Stimulated activated CD4-positive, alpha-beta T cell treated with anti-CD3 and anti-CD28 coated beads, Interleukin-15, amount 100 ng/mL, for 48 hours (primary cell): ENCODE measurements around the gene NAA25.
"Not testable (repeated sequence)": the region's sequence is repeated elsewhere in the genome, so short reads cannot be mapped to it uniquely, and the experiment has no call there.

Experiments
- DNase-seq, 2 donors: peaks; one replicate each; pipeline ENCODE4 v3.0.0-alpha.2; 2020; ENCODE audit warnings: low read depth in 2 of 2

NAA25 gene

DNA sequence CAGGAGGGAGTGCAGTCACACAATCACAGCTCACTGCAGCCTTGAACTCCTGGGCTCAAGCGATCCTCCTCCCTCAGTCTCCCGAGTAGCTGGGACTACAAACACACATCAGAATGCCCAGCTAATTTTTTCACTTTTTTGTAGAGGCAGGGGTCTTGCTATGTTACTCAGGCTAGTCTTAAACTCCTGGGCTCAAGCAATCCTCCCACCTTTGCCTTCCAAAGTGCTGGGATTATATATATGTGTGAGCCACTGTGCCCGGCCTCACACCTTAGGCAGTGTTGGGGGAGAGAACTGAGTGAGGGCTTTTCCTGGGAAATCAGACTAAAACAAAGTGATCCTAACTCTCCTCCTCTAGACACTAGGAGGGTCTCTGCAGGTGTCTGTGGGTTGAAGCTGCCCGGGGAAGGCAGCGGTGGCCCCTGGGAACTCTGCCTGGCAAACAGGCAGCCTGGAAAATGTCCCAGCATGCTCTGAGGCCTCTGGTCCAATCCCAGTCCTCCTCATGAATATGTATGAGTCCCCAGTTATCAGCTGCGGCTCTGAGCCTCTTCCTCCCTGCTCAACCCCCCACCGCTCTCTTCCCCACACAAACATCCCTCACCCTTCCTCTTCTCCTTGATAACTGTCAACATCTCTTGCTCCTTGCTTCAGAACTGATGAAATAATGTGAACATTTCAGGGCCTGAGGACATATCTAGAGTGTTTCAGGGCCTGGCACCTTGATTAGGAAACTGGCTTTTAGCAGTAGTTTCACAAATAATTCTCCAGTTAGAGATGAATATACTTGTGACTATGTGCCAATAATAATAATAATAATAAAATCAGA is 7.9 kb upstream of the NAA25 start:
- DNase-seq, result no peak

DNA sequence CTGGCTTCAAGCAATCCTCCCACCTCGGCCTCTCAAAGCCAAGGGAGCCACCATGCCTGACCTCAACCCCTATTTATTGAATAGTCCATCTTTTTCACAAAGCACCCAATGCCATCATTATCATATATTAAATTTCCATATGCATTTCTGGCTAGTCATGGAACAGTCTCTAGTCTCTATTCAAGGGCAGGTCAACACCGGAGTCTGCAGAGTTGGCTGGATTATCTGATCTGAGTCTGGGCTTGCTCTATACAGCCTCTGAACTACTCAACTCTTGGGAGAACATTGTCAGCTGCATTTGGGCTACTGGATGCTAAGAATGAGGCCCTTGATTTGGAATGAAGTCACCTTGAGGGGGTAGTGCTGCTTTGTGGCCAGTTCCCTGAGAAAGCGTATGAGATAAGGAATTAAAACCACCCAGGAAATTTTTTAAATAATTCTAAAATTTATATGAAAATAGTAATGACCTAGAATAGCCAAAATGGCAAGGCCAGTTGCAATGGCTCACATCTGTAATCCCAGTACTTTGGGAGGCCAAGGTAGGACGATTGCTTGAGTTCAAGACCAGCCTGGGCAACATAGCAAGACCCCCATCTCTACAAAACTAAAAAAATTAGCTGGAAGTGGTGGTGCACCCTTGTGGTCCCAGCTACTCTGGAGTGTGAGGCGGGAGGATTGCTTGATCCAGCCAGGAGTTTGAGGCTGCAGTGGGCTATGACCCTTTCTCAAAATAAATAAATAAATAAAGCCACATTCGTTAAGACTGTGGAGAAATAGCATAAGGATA is 6.9 kb upstream of the NAA25 start:
- DNase-seq, result no peak

DNA sequence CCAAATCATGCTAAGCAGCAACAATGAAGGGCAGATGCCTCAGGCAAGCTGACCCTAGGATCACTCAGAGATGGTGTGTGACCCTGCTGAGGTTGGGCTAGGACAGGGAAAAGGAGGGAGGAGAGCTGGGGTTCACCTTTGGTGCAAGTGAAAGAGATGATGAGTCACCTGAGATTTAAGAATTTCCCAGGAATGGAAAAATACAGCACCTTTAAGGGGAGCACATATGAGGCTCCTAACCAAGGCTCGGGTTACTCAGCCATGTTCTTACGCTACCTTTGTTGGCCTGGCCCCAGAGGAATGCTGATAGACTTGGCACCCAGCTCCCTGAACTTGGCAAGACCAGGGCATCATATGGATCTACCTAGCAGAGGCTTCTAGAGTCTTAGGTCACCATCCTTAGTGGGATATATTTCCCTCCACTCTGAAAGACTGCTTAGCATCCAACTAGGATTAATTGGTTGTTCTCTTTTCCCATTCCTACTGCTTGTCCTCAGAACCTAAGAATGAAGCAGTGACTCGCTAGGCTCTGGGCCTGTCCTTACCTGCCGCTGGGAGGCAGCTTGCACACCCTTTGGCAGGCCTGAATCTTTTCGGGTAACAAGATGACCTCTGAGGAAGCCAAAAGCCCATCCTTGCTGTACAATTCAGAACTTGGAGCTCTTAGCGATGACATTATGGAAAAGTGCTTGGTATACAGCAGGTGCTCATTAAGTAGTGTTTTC is 4.0 kb upstream of the NAA25 start:
- no peak for DNase-seq

DNA sequence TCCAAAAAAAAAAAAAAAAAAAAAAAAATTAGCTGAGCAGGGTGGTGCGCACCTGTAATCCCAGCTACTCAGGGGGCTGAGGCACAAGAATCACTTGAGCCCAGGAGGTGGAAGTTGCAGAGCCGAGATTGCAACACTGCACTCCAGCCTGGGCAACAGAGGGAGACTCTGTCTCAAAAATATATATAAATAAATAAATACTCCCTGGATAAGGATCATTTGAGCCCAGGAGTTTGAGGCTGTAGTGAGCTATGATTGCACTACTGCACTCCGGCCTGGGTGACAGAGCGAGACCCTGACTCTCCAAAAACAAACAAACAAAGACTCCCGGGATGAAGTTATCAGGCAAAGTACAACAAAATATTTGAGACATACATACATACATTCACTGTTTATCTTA is 3.3 kb upstream of the NAA25 start:
- no peak for DNase-seq

DNA sequence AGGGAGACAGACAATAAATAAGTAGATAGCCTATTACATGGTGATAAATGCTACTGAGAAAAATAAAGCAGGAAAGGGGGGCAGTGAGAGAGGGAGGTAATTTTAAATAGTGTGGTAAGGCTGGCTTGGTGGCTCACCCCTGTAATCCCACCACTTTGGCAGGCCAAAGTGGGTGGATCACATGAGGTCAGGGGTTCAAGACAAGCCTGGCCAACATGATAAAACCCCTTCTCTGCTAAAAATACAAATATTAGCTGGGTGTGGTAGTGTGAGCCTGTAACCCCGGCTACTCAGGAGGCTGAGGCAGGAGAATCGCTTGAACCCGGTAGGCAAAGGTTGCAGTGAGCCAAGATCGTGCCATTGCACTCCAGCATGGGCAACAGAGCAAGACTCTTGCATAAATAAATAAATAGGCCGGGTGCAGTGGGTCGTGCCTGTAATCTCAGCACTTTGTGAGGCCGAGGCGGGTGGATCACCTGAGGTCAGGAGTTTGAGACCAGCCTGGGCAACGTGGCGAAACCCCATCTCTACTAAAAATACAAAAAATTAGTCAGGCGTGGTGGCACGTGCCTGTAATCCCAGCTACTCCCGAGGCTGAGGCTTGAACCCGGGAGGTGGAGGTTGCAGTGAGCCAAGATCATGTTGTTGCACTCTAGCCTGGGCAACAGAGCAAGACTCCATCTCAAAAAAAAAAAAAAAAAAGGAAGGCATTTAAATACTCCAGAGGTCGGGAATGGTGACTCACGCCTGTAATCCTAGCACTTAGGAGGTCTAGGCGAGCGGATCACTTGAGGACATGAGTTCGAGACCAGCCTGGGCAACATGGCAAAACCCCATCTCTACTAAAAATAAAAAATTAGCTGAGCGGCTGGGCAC is 2.4 kb upstream of the NAA25 start:
- DNase-seq, result not testable (repeated sequence)

DNA sequence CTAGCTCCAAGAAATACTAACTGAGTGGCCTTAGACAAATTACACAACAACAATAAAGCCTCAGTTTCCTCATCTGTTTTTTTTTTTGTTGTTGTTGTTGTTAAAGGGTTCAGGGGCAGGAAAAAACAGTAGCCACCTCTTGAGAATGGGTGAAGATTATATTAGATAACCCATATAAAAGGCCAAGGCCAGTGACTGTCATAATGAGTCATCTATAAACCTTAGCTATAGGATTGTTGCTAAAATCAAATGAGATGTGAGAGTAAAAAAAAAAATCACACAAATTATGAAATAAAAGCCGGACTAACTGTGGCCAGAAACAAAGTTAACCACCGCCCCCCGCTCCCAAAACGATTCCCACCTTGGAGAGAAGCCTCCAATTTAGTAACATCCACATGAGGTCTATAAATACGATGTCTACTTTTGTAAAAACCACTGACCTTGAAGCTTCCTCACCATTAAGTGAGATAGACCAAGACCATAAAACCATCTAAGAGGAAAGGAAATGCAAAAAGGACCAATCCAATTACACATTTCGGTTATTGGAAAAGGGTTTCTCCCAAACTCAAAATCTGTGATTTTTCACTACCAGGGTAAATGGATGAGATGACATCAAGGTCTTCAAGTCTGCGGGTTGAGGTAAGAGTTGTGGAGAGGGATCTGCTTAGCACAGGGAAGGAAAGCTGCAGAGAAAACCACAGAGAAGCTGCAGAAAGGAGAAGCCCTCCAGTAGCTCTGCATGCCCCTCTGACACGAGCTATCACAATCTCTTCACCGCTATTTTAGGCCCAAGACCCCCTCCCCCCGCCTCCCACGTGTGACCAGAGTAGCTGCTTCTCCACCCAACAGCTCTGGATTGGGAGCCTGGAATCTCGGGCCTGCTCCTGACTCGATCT is 1.0 kb downstream of the NAA25 start:
- no peak for DNase-seq

DNA sequence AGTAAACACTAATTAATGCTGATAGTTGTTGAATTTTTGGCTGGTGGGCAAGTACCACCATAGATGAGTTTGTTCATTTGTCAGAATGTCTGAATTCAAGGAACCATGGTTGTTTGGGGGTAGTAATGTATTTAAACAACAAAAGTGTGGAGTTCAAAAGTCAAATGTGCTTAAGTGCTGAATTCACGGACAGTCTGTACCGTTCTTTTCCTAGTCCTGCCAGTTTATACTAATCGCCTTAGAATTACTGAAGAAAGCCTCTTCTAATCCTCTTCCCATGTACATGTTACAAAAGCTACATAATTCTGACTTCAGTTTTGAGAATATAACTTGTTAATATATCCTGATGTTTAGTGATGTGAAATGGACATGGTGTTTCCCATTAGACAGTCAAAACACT is 2.7 kb downstream of the NAA25 start:
- no peak for DNase-seq

DNA sequence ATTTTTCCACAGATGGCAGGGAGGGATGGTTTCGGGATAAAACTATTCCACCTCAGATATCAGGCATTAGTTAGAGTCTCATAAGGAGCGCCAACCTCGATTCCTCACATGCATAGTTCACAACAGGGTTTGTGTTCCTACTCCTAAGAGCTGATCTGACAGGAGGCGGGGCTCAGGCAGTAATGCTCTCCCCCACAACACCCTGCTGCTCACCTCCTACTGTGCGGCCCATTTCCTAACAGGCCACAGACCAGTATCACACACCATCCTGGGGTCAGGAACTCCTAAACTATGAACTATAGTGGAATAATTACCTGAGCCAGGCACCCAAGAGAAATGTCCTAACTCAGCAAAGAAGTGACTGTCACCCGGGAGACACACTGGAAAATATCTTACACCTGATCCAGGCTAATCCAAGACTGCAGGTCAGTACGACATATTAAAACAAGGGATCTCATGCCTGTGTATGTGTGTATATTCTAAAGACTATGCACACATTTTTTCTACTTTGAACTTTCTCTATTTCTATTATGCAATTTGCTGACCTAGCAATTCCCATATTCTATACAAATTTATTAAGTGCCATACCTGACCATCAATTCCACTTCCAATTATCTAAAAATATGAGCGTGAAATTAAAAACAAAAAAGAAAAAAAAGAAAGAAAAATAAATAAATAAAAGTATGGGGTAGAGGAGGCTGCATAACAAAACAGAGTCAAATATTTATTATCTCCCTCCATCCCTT is 4.7 kb downstream of the NAA25 start:
- DNase-seq, result no peak

DNA sequence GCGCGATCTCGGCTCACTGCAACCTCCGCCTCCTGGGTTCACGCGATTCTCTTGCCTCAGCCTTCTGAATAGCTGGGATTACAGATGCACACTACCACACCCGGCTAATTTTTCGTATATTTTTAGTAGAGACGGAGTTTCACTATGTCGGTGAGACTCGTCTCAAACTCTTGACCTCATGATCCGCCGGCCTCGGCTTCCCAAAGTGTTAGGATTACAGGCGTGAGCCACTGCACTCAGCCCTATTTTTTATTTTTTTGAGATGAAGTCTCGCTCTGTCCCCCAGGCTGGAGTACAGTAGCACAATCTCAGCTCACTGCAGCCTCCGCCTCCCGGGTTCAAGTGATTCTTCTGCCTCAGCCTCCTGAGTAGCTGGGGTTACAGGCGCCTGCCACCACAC is 5.8 kb downstream of the NAA25 start:
- not testable (repeated sequence) for DNase-seq

DNA sequence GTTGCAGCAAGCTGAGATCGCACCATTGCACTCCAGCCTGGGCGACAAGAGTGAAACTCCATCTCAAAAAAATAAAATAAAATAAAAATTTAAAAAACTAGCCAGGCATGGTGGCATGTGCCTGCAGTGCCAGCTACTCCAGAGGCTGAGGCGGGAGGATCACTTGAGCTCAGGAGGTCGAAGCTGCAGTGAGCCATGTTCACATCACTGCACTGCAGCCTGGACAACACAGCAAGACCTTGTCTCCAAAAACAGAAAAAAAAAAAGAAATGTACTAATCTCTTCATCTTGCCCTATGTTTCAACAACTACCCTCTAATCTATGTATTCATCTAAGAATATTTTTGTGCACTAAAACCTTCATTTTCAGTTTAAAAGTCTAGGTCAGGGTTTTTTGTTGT is 6.5 kb downstream of the NAA25 start:
- DNase-seq, result no peak

DNA sequence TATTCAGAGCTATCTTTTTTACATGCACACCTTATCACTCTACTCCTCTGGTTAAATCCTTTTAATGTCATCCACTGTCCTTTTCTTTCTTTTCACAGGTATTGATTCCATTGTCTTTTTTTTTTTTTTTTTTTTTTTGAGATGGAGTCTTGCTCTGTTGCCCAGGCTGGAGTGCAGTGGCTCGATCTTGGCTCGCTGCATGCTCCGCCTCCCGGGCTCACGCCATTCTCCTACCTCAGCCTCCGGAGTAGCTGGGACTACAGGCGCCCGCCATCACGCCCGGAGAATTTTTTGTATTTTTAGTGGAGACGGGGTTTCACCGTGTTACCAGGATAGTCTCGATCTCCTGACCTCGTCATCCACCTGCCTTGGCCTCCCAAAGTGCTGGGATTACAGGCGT is 8.1 kb downstream of the NAA25 start:
- not testable (repeated sequence) for DNase-seq

DNA sequence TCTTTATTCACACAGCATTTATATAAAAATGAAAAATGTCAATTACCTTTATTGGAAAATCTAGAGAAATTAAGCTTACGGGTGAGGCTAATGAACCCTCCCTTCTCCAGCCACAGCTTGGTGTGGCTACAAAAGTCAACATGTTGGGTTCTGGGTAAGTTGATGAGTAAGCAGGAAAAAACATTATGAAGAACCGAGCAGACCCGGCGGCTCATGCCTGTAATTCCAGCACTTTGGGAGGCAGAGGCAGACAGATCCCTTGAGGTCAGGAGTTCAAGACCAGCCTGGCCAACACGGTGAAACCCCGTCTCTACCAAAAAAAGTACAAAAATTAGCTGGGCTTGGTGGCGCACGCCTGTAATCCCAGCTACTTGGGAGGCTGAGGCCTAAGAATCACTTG is 10.9 kb downstream of the NAA25 start:
- DNase-seq, result no peak

DNA sequence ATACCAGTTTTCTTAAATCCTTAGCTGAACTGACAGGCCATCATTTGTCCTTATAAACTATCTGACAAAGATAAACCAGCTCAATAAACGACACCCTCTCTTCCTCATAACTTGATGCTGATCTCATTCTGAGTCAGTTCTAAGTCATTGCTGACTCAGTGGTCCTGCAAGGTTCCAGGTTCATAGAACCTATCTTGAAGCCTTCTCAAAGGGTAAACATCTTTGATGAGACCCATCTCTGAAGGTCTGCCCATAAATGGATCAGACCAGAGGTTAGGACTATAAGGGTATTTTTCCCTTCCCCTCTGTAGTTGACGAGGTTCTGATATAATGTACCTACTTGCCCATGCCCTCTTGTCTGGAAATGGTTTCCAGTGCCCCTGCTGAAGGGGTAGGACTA is 11.9 kb downstream of the NAA25 start:
- DNase-seq, result peak in 1 of 2 donors; percentile 32

DNA sequence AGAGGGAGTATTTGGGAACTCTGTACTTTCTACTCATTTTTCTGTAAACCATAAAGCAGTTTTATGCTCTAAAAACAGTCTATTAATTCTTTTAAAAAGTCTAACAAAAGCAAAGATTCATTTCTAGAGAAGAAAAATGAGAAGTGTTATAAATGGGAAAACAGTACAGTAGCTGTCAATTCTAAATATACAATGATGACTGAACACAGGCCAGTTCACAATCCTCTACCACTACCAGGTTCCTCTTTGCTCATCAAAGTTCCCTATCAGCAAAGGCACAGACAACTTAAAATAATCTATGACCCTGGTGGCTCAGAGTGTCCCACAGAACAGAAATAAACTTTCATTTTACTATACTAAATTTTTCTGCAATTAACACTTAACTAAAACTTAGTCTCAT is 12.5 kb downstream of the NAA25 start:
- no peak for DNase-seq

DNA sequence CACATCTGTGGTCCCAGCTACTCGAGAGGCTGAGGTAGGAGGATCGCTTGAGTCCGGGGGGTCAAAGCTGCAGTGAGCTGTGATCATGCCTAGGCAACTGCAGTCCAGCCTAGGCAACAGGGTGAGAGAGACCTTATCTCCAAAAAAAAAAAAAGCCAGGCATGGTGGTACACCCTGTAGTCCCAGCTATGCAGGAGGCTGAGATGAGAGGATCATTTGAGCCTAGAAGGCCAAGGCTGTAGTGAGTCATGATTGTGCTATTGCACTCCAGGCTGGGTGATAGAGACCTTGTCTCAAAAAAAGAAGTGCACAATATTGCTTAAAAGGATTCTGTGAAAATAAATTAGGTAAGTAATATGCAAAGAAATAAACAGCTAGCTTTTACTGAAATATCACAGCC is 17.0 kb downstream of the NAA25 start:
- DNase-seq, result no peak

DNA sequence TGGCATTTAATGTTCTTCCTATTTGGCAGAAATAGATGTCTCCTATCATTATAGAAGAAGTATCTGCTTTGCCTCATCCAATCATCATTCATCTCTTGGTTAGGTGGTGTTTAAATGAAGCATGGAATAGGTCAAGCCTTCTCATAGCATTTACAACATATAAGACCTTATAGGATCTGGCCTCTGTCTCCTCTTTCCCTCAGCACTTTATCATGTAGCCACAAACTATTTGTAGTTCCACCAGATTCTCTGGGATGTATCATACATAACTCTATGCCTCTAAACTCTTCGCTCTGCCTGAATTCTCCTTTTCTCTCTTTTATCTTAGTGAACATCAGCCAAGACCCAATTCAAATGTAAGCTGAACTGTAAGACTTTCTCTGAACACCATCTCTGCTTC is 20.7 kb downstream of the NAA25 start:
- DNase-seq, result no peak

DNA sequence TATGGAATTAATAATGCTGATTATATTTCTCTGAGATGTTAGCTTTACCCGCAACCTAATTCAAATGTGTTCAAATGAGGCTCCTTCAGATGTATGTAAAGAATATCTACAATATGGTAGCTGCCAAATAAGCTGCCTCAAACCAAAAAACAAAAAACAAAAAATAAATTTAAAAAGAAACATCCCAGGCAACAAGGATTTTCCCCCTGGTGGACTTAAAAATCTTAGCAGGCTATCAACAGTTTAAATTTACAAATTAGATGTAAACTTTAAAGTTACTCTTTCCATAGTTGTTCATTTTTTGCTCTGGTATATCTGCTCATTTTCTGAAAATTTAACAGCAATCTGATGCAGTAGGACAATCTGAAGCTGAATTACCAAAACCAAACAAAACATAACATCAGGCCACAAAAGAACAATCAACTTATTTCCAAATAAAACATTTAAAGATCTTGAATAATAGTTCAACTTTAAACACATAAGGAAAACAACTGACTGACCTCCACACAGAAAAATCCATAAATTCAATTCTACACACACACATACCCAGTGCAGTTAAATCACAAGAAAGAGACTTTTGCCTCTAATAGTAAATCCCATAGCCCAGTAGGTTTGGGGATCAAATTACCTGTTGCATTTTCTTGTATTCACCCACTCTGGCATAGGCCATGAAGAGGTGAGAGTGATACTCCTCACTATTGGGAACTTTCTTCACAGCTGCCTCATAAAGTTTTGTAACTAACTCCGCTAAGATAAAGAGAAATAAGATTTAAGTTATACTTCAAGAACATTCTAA is 21.3 kb downstream of the NAA25 start:
- DNase-seq, result no peak

DNA sequence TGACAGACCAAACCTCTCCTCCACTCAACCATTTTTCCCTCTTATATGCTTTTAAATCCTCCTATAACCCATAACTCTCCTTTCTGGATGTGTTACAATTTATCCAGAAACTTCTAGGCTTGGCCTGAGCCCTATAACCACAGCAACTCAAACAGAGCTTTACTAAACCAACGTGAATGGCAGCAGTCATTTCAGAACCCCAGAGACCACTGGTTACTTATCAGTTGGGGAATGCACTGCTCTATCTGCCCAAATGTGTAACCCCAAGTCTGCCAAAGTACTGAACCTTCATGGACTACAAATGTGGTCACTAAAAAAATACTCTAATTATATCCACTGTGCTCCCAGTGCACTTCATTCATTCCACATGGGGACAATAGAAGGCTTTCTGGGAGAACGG is 42.0 kb downstream of the NAA25 start:
- no peak for DNase-seq

DNA sequence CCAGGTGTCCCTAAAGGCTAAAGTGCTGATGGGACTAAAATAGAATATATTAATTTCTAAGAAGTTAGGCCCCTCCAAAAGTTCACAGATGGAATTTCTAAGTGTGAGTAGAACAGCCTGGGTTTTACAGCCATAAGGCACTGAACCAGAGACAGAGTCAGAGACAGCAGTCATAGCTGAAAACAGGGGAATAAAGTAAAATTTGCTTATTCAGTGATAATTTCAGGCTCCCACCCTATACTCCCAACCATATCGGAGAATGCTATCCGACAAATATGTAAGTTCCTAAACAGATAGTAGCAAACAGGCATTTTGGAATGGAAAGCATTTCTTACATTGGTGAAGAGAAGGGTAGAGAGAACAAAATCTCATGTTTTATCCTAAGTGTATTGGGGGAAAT is 45.3 kb downstream of the NAA25 start:
- DNase-seq, result no peak
